ENCODE data around the gene EYS. TPM values are rescaled to one million over a fixed set of nuclear protein-coding genes. Genes with fewer than 3 reads are reported as not detected.

EYS gene
- total RNA-seq, 1 experiment from 2014 or later, result not detected

GRCh38 chr6:64294034-64294433 lies 1413.0 kb downstream of the EYS start:
- no peak overlapping the region for H3K4me3 ChIP-seq
- DNase-seq, result no peak
- no peak overlapping the region for H3K27ac ChIP-seq

GRCh38 chr6:64293298-64293697 lies 1413.7 kb downstream of the EYS start:
- DNase-seq, result no peak
- no peak overlapping the region for H3K4me3 ChIP-seq
- no peaks in the 10 kb centered on the region for H3K4me1 ChIP-seq
- H3K27ac ChIP-seq, result no peak overlapping the region
- H3K9me3 ChIP-seq (replicated peaks), result no peaks in the 10 kb centered on the region
- H3K27me3 ChIP-seq, result no peaks in the 10 kb centered on the region
- no peaks in the 10 kb centered on the region for H3K36me3 ChIP-seq

More at GRCh38 chr6:64294034-64294433, 1413.0 kb downstream of the EYS start:
- no peaks in the 10 kb centered on the region for H3K36me3 ChIP-seq
- no peaks in the 10 kb centered on the region for H3K9me3 ChIP-seq (replicated peaks)
- no peaks in the 10 kb centered on the region for H3K4me1 ChIP-seq
- no peaks in the 10 kb centered on the region for H3K27me3 ChIP-seq

DNA sequence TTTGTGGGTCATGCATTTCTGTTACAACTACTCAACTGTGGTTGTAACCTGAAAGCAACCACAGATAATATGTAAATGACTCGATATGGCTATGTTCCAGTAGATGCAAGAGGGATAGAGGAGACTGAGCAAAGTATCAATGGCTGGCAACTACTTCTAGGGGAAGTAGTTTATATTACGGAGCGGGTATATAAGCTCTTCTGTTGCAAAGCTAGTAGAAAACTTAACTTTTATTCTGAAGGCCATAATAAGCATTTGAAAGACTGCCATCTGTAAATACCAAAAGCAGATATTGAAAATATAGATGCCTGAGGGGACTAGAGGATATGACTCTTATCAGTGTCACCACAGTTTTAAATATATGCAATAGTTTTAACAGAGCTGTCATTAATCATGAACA lies 1416.2 kb downstream of the EYS start:
- DNase-seq, result no peak
- Histone ChIP-seq H3K27ac (no peak overlapping the region), H3K4me3 (no peak overlapping the region), H3K9me3 (replicated peaks) (no peaks in the 10 kb centered on the region), H3K36me3 (no peaks in the 10 kb centered on the region), H3K27me3 (no peaks in the 10 kb centered on the region), H3K4me1 (no peaks in the 10 kb centered on the region)

GRCh38 chr6:64289931-64290330 lies 1417.1 kb downstream of the EYS start:
- DNase-seq, result no peak
- Histone ChIP-seq H3K9me3 (replicated peaks) (no peaks in the 10 kb centered on the region), H3K36me3 (no peaks in the 10 kb centered on the region), H3K27ac (no peak overlapping the region), H3K27me3 (no peaks in the 10 kb centered on the region), H3K4me1 (no peaks in the 10 kb centered on the region), H3K4me3 (no peak overlapping the region)

DNA sequence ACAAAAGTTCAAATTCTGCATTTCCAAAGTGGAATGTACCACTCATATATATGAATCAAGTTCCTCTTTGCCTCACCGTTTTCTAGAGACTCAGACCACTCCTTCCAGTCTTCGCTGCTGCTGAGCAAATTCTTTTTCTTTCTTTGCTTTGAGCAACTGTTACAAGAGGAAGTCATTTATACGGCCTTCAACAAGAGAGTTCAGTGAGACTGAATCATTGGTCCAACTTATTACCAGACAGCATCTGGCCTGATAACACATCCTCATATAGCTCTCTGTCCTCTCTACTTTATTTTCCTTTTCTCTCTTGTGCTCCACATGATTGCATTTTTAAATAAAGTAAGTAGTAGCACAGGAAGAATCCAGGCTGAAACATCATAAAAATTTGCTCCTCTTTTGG lies 1418.7 kb downstream of the EYS start:
- H3K27ac ChIP-seq, result no peak overlapping the region
- H3K9me3 ChIP-seq (replicated peaks), result no peaks in the 10 kb centered on the region
- H3K4me1 ChIP-seq, result no peaks in the 10 kb centered on the region
- DNase-seq, result no peak
- H3K4me3 ChIP-seq, result no peak overlapping the region
- no peaks in the 10 kb centered on the region for H3K27me3 ChIP-seq
- no peaks in the 10 kb centered on the region for H3K36me3 ChIP-seq

GRCh38 chr6:64281167-64281566 lies 1425.9 kb downstream of the EYS start:
- no peaks in the 10 kb centered on the region for H3K36me3 ChIP-seq
- no peak for DNase-seq
- H3K9me3 ChIP-seq (replicated peaks), result no peaks in the 10 kb centered on the region
- no peak overlapping the region for H3K4me3 ChIP-seq
- no peaks in the 10 kb centered on the region for H3K4me1 ChIP-seq
- H3K27ac ChIP-seq, result no peak overlapping the region
- no peaks in the 10 kb centered on the region for H3K27me3 ChIP-seq

DNA sequence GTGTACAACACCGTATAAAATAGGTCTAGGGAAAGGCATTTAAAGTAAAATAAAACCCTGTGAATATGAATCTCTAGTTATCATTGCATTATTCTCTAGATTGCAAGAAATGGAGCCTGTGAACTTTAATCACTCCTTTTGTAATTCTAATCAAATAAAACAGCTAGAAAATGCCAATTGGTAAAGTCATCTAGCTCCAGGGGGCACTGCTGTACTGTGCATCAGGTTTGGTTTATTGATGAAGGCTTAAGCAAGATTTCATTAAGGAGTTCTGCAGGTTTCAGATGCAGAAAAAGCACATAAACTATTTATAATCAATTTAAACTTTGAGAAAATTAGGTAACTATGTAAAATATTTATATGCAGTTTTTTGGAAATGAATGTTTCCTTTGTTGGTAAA lies 1426.5 kb downstream of the EYS start:
- Histone ChIP-seq H3K27ac (no peak overlapping the region), H3K4me1 (no peaks in the 10 kb centered on the region), H3K4me3 (no peak overlapping the region), H3K27me3 (no peaks in the 10 kb centered on the region), H3K36me3 (no peaks in the 10 kb centered on the region), H3K9me3 (replicated peaks) (no peaks in the 10 kb centered on the region)
- DNase-seq, result peak in 1 of 2 experiments; percentile 19

GRCh38 chr6:64270083-64270482 lies 1436.9 kb downstream of the EYS start:
- Histone ChIP-seq H3K4me3 (no peak overlapping the region), H3K27ac (no peak overlapping the region), H3K27me3 (no peaks in the 10 kb centered on the region), H3K9me3 (replicated peaks) (no peaks in the 10 kb centered on the region), H3K4me1 (no peaks in the 10 kb centered on the region), H3K36me3 (no peaks in the 10 kb centered on the region)
- no peak for DNase-seq

- Histone ChIP-seq H3K27me3 (no peaks in the 10 kb centered on the region), H3K36me3 (no peaks in the 10 kb centered on the region), H3K4me3 (no peak overlapping the region), H3K9me3 (replicated peaks) (no peaks in the 10 kb centered on the region), H3K4me1 (no peaks in the 10 kb centered on the region), H3K27ac (no peak overlapping the region)
- no peak for DNase-seq
These were observed 1440.6 kb downstream of the EYS start for GRCh38 chr6:64266351-64266821.

- H3K36me3 ChIP-seq, result no peaks in the 10 kb centered on the region
- no peaks in the 10 kb centered on the region for H3K4me1 ChIP-seq
- H3K27me3 ChIP-seq, result no peaks in the 10 kb centered on the region
- H3K4me3 ChIP-seq, result no peak overlapping the region
- DNase-seq, result no peak
- H3K27ac ChIP-seq, result no peak overlapping the region
- H3K9me3 ChIP-seq (replicated peaks), result no peaks in the 10 kb centered on the region
These were observed 1443.2 kb downstream of the EYS start for GRCh38 chr6:64263778-64264177.

DNA sequence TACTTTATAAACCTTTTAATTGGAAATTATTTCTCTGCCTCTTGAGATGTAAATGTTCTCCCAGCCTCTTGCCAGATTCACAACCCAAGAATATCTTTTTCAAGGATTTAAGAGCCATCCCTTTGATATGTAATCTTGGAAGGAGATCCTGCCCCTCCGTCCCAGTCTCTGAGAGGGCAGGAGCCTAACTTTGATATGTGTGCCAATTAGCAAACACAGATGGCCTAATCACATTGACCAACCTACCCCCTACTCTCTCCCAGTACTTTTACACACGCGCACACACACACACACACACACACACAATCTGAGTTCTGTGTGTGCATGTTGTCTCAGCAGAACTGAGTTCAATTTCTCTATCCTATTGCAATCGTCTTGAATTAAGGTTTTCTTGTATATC lies 1447.7 kb downstream of the EYS start:
- DNase-seq, result no peak
- Histone ChIP-seq H3K9me3 (replicated peaks) (no peaks in the 10 kb centered on the region), H3K36me3 (no peaks in the 10 kb centered on the region), H3K4me1 (no peaks in the 10 kb centered on the region), H3K27ac (no peak overlapping the region), H3K27me3 (no peaks in the 10 kb centered on the region), H3K4me3 (no peak overlapping the region)

DNA sequence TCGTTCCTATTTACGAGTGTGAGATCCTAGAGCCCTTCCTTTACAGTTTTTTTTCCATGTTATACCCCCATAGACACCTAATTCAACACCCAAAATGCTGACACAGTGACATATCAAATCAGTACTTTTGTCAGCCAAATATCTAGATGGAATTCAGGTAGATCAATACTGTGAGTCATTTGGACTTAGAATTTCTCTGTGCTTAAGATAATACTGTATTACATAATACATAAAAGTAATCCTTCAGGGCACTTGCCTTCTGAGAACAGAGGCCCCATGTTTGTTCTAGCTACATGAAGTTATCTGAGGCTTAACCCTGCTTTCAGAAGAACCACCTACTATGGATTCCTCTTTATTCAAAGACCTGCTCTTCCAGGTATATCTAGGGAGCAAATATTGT lies 1448.3 kb downstream of the EYS start:
- no peak for DNase-seq
- H3K9me3 ChIP-seq (replicated peaks), result no peaks in the 10 kb centered on the region

DNA sequence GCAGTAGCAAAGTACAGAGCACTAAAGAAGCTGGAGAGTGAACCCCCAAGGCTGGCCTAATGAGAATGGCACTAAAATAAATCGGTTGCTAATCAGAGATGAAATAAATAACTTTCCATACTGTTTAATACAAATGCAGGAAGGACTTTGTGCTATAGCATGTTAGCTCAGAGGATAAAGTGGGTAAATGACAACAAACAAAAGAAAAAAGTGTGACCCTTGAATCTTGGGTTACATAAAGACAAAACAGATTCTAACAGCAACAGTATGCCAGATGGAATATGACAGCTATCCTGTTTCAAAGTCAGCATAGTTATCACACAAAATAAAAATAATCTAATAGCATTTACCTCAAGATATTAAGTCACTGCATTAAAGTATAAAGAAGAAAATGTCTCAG lies 1448.7 kb downstream of the EYS start:
- H3K4me3 ChIP-seq, result no peak overlapping the region
- H3K9me3 ChIP-seq (replicated peaks), result no peaks in the 10 kb centered on the region

More for the DNA sequence above, 1448.3 kb downstream of the EYS start:
- no peaks in the 10 kb centered on the region for H3K4me1 ChIP-seq
- H3K36me3 ChIP-seq, result no peaks in the 10 kb centered on the region
- H3K4me3 ChIP-seq, result no peak overlapping the region
- no peaks in the 10 kb centered on the region for H3K27me3 ChIP-seq
- H3K27ac ChIP-seq, result no peak overlapping the region

DNA sequence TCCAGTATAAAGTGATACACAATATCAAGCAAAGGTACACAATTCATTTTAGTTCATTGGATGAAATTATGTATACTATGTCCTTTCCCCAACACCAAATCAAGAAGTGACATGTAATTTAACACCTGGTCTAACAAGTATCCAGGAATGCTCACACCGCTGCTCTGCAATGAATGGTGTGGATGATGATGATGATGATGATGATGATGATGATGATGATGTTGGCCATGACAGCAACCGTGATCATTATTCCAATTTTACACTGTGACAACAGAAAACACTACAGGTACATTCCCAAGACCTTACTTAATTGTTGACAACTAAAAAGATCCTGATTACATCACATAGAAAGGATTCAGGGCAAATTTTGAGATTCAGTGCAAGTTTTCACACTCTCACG lies 1449.4 kb downstream of the EYS start:
- no peak for DNase-seq
- no peak overlapping the region for H3K4me3 ChIP-seq
- no peaks in the 10 kb centered on the region for H3K9me3 ChIP-seq (replicated peaks)
- no peaks in the 10 kb centered on the region for H3K4me1 ChIP-seq
- H3K36me3 ChIP-seq, result no peaks in the 10 kb centered on the region
- no peak overlapping the region for H3K27ac ChIP-seq
- no peaks in the 10 kb centered on the region for H3K27me3 ChIP-seq

More for the DNA sequence above, 1448.7 kb downstream of the EYS start:
- Histone ChIP-seq H3K27ac (no peak overlapping the region), H3K4me1 (no peaks in the 10 kb centered on the region), H3K36me3 (no peaks in the 10 kb centered on the region), H3K27me3 (no peaks in the 10 kb centered on the region)
- DNase-seq, result no peak

DNA sequence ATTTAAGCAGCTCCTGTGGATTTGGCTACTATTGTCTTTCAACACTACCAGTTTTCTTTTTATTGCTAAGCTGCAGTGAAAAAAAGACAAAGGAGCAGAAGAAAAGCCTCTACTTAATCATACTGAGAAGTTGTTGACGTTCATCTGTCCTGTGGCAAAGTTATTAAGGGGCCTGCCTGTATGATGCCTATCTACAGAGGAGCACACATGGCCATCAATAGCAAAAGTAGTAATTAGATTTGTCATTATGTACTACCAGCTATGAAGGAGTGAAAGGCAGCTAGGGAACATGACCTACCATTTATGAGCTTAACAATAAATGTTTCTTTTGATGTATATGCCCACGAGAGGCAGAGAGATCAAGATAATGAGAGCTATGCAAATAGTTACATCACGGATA lies 1450.5 kb downstream of the EYS start:
- H3K4me3 ChIP-seq, result no peak overlapping the region
- H3K9me3 ChIP-seq (replicated peaks), result no peaks in the 10 kb centered on the region
- no peaks in the 10 kb centered on the region for H3K36me3 ChIP-seq
- H3K4me1 ChIP-seq, result no peaks in the 10 kb centered on the region
- no peaks in the 10 kb centered on the region for H3K27me3 ChIP-seq
- no peak overlapping the region for H3K27ac ChIP-seq
- DNase-seq, result no peak

GRCh38 chr6:64255000-64255399 lies 1452.0 kb downstream of the EYS start:
- Histone ChIP-seq H3K9me3 (replicated peaks) (no peaks in the 10 kb centered on the region), H3K27me3 (no peaks in the 10 kb centered on the region), H3K4me3 (no peak overlapping the region), H3K36me3 (no peaks in the 10 kb centered on the region), H3K27ac (no peak overlapping the region), H3K4me1 (no peaks in the 10 kb centered on the region)
- DNase-seq, result no peak

Measured in SJCRH30 (cell line).